Testis (tissue), 2 donors: ENCODE data around the gene ADAMTS18.
"Not testable (repeated sequence)": the region's sequence is repeated elsewhere in the genome, so short reads cannot be mapped to it uniquely, and the experiment has no call there.

Experiments
- CTCF ChIP-seq, 3 experiments: fragments of 450-650 bp in 2 of 3; fragments of 200-600 bp in 1 of 3; sonication (generic) in 1 of 3; IDR thresholded peaks; one replicate each; pipeline ENCODE4 v1.5.1; 2016 to 2019; ENCODE audit warnings: antibody characterized with exemption in 3 of 3, mild to moderate bottlenecking in 2 of 3, moderate library complexity in 1 of 3
- POLR2A ChIP-seq: fragments of 450-650 bp; IDR thresholded peaks from one replicate; pipeline ENCODE4 v1.6.1; 2017; ENCODE audit warnings: antibody characterized with exemption, mild to moderate bottlenecking, moderate library complexity

- TF ChIP-seq CTCF (IDR thresholded peaks at IDR 0.05); POLR2A: not testable (repeated sequence)
These were observed 168.6 kb downstream of the ADAMTS18 start for GRCh38 chr16:77266185-77266584.
